Dermis blood vessel endothelial cell (primary cell): ENCODE data around the gene ABCA13. TPM values are rescaled to one million over a fixed set of nuclear protein-coding genes. Genes with fewer than 3 reads are reported as not detected.
A peak's percentile ranks its signal among the peaks of the same experiment; 100 is the strongest.

Experiments used
- DNase-seq: peaks from one replicate; pipeline ENCODE4 v3.0.0; 2010
- total RNA-seq: library from RNA; depleted of rRNA; stranded (reverse); fragments of >200 nt; gene quantifications from 2 replicates; pipeline ENCODE4 v1.2.3, GENCODE V29; 2014

ABCA13 gene
- total RNA-seq, 1 donor from 2014 or later, result under 0.01 TPM

DNA sequence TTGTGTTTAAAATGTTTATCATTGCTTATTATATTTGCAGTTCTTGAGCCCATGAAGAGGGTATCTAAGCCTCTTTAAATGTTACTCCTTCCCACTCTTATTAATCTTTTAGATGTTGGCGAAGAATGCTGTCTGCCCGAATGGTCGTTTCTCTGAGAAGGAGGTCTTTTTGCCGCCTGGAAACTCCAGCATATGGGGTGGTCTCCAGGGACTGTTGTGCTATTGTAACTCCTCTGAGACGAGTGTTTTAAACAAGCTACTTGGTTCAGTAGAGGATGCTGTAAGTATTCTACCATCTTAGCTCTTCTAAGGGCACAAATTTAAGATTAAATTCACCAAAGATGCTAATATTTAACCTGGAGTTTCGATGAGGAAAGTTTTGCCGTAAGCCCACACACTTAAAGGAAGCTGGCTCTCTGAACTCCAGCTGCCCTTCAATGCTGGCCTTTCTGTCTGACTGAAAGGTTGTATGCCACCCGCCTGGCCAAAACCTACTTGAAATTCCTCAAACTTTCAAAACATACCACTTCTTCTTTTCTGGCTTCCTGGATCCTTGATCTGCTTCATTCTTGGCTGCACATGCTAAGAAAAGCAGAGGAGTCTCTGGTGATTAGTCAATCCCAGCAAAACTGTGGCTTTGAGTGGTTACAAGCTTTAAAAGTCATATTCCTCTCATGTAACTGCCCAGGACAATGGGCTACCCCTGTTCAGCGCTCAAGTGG, 74.7 kb downstream of the ABCA13 start:
- no peak for DNase-seq

DNA sequence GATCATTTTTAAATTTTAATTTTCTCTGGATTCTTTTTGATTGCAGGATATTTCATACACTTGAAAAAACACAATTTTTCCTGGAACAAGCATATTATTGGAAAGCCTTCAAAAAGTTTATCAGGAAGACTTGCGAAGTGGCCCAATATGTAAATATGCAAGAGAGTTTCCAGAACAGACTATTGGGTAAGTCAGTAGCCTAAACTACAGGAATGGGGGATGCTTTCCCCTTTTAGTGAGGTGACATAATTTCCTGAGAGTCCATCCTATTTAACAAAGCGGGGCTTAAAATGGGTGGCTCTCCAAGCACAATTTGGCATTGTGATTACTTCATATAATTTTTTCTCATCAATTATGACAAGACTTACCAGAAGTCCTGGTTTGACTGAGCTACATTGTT, 77.9 kb downstream of the ABCA13 start:
- no peak for DNase-seq

DNA sequence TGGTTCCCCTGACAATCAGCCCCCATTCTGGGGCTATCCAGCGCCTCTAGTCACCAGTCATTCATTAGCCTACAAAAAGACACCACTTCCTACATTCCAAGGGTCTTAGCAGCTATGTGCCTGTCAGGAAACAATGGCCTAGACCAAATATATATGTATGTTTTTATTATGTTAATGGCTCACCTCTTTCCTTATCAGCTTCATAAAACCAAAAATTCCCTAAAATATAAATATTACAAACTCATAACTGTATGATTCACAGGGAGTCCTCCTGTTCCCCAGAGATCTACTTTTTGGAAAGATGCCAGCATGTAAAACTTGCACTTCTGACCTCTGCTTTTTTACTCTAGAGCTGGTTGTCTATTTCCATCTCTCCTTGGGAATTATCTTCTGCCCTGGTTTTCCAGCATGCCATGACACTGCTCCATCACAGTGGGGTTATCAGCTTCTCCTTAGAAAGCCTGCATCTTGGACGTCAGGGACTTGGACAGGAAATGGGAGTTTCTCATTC, 79.2 kb downstream of the ABCA13 start:
- DNase-seq, result peak; percentile 31

DNA sequence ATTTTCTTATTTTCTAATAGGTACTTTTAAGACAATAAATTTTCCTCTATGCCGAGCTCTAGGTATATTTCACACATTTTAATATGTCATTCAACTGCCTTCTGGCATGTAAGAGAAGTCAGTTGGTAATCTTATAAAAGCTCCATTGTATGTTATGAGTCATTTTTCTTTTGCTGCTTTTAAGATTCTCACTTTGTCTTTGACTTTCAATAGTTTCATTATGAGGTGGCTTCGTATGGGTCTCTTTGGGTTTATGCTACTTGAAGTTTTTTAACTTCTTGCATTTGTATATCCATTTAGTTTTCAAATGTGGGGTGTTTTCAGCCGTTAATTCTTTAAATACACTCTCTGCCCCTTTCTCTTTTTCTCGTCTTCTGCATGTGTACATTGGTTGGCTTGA, 80.5 kb downstream of the ABCA13 start:
- DNase-seq, result no peak

DNA sequence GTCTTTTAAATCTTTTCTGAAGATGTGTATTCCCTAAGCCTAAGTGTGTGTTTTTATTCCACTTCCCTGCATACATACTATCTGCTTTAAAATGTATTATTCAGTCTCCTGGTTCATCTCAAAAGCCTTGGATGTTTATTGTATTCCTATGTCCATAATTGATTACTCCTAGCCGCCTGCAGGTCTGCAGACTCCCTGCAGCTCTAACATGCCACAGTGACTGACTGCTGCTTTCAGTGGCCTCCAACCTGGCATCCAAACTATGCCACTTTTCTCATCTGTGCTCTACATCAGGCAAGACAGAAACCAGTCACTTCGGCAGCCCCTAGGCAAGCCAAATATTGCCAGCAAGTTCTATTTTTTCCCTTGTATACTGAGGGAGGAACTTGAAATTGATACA, 81.7 kb downstream of the ABCA13 start:
- DNase-seq, result no peak

DNA sequence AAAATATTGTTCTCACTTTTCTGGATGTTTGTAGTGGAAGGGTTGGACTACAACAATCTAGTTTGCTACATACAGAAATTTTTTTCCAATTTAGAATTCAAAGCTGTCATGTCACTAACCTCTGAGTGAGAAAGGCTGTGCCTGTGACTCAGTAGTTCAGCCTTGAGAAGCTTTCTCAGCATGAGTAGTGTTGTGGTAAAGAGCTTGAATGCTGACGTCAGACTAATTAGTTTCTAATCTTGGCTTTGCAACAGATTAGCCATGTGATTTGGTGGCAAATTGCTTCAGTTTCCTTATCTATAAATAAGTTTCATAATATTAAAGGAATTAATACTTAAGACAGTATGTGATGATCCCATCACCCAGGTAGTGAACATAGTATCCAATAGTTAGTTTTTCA, 83.8 kb downstream of the ABCA13 start:
- DNase-seq, result no peak

DNA sequence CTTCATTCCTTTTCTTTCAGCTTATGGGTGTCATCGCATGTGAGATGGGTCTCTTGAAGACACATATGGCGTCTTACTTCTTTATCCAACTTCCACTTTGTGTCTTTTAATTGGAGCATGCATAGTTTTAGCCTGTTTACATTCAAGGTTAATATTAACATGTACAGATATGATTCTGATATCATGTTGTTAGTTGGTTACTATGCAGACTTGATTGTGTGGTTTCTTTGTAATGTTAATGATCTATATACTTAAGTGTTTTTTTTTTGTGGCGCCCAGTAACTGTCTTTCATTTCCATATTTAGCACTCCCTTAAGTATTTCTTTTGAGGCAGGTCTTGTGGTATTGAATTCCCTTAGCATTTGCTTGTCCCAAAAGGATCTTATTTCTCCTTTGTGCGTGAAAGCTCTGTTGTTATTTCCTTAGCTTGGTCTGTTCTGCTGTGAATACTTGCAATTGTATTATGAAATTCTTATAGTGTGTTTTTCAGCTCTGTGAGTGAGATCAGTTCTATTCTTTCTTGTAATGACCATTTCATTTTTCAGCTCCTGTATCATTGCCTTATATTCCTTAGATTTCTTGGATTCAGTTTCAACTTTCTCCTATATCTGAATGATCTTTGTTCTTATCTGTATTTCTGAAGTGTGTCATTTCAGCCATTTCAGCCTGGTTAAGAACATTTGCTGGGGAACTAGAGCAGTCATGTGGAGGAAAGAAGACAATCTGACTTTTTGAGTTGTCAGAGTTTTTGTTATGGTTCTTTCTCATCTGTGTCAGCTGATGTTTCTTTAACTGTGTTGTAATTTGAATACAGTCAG, 88.4 kb downstream of the ABCA13 start:
- no peak for DNase-seq

DNA sequence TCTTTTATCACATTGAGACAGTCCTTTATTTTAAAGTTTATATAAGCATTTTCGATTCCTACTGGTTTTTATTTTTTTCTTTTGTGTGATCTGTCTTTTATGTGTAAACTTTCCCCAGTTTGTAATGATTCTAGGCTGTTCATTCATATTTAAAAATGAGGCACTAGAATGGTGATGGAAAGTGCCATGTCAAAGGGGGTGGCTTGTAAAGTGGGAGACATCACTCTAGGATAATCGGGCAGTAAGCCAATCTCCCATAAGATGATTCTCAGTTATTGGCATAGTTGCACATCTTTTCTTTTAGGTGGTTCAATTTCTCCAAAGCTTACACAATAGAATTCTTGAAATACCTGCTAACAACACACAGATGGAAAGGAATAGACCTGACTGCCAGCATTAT, 90.4 kb downstream of the ABCA13 start:
- no peak for DNase-seq

DNA sequence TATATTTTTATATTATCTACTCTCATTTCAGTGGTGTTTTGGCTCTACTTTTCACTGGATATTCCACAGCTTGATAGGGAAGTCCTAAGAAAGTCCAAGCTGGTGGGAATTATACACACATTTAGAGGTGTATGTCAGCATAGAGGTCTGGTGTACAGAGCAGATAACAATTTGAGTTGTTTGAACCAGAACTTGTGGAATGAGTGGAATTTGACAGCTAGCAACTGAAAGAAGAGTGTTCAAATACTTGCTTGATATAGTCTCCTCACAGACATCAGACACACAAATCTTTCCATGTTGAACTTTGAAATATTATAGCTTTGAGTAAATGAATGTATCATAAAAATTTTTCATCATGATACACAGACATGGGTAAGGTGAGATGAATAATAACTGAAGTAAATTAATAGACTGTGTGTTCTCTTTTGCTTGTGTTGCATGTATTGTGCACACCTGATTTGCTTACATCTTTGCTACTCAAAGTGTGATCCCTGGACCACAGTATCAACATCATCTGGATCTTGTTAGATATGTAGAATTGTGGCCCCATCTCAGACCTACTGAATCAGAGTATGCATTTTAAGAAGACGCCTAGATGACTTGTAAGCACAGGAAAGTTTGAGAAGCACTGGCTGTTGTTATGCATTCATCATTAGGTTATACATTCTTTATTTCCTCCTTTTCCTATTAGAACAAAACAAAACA, 91.5 kb downstream of the ABCA13 start:
- no peak for DNase-seq

DNA sequence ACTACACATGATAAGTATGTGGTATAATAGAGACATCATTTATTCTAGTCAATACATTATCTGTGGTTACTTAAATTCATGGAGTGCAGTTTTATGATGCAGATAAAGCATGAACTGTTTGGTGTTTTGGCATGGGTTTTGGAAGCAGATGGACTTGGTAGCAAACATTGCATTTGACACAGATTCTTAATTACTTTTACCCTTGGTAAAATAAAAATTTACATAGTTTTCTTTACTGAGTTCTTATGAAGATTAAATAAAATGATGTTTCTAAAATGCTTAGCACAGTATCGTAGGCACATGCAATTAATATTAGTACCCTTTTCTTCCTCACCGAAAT, 92.0 kb downstream of the ABCA13 start:
- DNase-seq, result no peak

DNA sequence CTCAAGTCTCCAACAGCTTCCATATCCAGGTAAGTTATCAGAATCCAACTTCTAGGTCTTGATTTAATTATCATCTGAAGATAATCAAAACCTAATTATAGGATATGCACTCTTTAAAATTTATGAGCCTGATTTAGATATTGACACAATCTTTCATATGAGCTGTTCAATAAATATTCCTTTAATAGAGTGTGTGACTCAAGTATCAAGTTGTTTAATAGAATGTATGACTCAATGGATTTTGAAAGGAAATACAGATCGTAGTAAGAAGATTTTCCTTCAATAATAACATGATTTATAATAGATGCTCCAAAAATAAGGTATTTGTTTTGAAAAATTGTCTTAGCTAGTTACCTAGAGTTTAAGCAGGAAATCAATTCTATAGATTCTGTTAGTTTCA, 97.8 kb downstream of the ABCA13 start:
- DNase-seq, result no peak

DNA sequence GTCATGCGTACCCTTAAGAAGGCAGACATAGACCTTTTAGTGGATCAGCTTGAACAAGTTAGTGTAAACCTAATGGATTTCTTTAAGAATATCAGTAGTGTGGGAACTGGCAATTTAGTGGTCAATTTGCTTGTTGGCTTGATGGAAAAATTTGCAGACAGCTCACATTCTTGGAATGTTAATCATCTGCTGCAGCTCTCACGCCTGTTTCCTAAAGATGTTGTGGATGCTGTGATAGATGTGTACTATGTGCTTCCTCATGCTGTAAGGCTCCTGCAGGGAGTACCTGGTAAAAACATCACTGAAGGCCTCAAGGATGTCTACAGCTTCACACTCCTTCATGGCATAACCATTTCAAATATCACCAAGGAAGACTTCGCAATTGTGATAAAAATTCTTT, 103.4 kb downstream of the ABCA13 start:
- DNase-seq, result no peak

DNA sequence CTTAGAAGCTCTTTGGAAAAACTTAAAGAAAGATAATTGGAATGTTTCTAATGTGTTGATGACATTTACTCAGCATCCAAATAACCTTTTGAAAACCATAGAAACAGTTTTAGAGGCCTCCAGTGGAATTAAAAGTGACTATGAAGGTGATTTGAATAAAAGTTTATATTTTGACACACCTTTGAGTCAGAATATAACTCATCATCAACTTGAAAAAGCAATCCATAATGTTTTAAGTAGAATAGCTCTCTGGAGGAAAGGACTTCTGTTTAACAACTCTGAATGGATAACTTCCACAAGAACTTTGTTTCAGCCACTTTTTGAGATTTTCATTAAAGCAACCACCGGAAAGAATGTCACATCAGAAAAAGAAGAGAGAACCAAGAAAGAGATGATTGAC, 108.2 kb downstream of the ABCA13 start:
- no peak for DNase-seq

DNA sequence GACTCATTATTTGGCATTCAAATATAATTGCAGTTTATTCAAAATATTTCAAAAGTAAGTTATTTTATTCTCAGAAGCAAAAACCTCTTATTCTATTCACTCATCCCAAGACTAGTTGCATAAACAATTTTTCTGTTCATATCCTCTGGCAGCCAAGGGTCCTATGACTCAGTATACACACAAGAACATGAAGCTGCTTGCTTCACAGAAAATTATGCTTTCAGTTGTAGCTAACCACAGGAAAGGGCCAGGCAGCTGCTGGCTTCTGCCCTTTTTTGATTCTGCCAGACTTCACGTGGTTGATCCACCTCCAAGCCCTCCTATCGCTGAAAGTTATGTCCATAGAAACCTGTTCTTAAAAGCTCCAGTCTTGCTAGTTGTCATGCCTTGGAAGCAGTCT, 108.8 kb downstream of the ABCA13 start:
- DNase-seq, result no peak

DNA sequence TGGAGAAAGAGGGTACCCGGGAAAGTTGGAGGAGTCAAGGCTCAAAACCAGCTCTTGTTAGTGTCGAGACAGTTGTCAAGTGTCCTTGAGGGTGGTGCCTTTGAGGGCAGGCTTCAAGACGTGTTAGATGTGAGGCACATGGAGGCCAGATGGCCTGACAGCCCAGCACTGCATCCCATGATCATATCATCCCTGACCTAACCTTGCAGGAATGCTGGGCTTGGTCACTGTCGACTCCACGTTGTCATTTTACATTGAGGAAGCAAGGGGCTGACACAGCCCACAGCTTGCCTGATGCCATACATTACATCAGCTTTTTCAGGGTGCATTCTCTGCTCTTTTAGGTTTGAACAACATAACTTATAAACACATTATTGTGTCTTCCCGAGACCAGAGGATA, 114.1 kb downstream of the ABCA13 start:
- no peak for DNase-seq

DNA sequence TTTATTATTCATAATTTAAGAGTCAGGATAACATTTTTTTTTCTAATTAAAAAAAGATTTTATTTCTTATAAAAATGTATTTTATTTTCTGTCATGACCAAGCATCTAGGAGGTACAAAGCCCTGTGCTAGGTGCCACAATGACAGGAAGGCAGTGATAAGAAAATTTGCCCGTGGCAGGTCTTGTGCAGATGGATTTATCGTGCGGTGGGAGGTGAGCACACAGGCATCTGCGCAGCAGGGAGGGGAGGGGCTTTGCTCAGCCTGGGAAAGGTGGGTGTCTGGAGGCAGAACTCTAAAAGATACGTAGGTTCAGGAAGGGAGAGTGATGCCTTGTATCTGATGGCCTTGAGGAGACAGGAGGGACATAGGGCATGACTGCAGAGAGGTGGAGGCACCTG, 115.6 kb downstream of the ABCA13 start:
- DNase-seq, result no peak

DNA sequence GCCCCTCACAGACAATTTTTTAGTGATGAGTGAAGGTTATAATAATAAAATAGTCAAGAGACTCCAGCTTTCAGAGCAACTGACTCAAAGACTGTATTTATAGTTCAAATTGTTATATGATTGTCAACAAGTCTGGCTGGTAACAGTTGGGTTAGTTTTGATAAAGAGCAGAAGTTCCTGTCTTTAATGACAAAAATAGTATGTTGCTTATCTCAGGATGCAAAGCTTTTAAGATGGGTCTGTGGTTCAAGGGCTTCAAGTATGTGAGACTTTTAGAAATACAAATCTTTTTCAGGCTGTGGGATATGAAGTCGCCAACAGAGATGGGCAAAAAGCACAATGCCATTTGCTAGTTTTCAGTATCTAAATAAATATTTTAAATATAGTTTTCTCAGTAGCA, 118.4 kb downstream of the ABCA13 start:
- DNase-seq, result no peak

DNA sequence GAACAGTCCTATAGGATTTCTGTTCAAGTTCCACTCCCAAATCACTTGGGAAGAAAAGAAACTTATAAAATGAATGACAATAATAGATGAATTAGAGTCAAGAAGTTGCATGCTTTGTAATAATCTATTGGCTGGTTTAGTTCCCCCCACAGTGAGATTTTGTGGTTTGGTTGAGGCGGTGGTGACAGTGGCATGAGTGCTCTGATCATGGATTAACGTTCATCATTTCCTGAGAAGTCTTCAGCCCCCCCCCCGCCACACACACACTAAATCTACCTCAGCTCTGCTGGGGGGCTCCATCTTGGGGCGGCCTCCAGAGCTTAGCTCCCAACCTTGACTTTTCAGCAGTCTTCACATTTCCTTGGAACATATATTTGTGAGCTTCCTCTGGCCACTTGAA, 121.7 kb downstream of the ABCA13 start:
- DNase-seq, result no peak

DNA sequence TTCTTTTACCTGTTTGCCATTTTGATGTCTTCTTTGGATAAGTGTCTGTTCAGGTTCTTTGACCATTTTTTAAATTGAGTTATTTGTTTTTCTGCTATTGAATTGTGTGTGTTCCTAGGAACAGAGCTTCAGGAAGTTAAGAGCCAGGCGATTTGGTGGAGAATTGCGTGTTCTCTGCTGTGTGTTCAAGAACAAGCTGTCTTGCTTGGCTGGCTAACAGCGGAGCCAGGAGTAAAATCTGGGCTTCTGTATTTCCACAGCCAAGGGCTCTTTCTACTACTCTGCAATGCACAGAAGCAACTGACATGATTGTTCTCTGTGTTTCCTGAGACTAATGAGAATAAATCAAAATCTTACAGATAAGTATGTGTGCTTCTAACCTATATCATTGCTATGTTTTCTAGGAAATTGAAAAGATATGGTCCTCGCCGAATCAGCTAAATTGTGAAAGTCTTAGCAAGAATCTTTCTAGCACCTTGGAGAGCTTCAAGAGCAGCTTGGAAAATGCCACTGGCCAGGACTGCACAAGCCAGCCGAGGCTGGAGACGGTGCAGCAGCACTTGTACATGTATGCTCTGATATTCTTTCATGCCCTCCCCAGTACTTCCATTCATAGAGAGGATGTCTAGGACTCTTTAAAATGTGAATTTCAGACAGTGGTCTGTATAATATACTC, 124.2 kb downstream of the ABCA13 start:
- no peak for DNase-seq

DNA sequence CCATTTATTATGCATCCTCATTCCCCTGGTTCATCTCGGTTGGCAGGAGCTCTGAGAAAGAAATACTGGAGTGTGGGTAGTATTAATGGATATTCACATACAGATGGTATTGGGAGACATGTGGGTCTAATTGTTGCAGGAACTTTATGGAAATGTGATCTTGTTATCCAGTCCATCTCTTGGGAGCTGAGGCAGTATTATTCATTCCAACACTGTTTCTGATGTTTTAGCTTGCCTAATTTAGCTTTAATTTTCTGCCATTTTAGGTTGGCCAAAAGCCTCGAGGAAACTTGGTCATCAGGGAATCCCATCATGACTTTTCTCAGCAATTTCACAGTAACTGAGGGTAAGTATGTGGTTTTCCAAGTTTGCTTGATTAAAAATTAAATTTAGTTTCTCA, 125.7 kb downstream of the ABCA13 start:
- DNase-seq, result no peak

DNA sequence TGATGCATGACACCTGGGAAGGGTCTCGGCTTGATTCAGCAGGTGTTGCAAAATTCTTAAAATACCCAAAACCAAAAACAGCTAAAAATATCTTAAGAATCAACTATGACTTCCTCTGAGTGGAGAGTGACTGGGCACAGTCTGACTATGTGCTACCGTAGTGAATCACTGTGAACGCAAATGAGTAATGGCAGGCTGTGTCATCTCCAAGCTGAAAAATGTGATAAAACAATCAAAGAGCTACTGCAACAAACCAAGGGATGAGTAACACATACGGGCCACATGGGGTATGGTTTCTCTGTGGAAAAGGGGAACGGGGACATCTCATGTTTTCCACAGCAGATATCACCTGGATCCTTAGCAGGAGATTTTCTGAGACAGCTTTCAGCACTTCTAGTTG, 127.5 kb downstream of the ABCA13 start:
- peak; percentile 3 for DNase-seq

DNA sequence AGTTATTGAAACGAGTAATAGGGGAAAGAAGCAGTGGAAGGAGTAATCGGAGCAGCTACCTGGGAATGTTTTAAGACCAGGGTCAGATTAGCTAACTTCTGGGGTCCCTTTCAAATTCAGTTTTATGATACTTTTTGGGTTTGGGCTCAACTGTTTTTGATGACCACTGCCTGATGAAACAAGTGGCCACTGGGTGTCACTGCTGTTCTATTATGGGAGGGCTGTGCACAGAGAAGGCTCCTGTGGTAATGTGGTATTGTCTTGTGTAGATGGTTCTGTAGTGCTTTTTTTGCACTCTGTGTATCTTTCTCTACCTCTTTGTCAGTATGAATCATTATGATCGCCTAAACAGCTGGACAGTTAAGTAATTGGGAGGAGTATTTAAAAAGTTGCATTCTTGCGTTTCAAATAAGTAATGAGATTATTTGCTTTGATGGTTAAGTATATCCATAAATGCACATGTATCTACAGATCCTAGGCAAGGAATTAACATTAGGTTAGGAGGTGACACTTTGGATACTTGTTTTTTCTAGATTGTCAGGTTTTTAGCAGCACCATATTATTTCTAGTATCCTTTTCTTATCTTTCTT, 128.4 kb downstream of the ABCA13 start:
- peak; percentile 68 for DNase-seq

DNA sequence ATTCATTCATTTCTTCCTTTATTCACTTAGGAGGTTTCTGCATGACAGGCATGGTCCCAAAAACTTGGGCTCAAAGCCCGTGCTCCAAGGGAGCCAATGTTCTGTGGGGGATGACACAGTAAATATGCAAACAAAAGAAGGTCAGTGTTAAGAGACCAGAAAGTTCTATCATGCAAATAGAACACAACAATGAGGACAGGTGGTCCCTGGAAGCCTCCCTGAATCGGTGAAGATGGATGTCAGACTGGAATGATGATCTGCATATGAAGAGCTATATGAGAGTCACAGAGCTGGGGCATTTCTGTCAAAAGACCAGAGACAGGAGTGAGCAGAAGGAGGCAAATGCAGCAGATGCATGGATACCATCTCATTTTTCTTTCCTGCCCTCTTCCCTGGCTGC, 129.0 kb downstream of the ABCA13 start:
- no peak for DNase-seq
